GM12891 (cell line): ENCODE results near the gene VCPKMT.

ENCODE experiments used
- POLR2A ChIP-seq: IDR thresholded peaks from 2 replicates; pipeline ENCODE4 v1.6.1; 2011; ENCODE audit warnings: low read depth, low read length, control low read depth
- POLR2AphosphoS5 ChIP-seq: IDR thresholded peaks from 2 replicates; pipeline ENCODE4 v1.6.1; 2011; ENCODE audit warnings: low read depth, low read length, control low read depth

DNA sequence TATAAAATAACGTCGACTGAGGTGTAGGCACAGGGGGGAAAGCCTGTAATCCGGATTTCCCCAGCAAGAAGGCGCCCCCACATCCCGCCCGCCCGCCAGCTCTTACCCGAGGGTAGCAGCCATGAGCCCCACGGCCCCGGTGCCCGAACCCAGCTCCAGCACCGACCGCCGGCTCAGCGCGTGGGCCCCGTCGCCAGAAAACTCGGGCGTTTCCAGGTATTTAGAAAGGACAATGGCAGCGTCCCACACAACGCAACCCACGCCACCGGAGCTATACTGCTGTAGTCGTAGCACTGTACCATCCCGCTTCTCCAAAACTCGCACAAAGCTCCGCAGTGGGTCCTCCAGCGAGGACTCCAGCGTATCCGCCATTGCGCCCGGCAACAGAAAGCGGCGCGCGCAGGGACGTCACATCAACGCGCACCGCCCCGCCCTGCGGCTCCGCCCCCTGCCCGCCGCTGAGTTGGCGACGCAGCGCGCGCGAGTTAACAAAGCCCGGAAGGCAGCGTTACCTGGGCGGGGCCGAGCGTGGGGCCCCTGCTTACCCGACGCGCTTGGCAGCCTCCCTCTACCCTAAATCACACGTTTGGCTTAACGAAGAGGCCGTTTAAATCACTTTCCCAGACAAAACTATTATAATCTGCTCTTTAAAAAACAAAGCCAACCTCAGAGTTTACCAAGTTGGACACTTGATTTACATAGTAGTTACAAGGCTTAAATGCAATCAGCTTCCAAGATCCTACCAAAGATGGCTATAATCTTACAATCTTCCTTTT, at the start of gene VCPKMT:
- TF ChIP-seq POLR2A: peak; percentile 93
- TF ChIP-seq POLR2AphosphoS5: peak; percentile 88
